ENCODE measurements around the gene GPR68.

Gene GPR68, protein sequence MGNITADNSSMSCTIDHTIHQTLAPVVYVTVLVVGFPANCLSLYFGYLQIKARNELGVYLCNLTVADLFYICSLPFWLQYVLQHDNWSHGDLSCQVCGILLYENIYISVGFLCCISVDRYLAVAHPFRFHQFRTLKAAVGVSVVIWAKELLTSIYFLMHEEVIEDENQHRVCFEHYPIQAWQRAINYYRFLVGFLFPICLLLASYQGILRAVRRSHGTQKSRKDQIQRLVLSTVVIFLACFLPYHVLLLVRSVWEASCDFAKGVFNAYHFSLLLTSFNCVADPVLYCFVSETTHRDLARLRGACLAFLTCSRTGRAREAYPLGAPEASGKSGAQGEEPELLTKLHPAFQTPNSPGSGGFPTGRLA

DNA sequence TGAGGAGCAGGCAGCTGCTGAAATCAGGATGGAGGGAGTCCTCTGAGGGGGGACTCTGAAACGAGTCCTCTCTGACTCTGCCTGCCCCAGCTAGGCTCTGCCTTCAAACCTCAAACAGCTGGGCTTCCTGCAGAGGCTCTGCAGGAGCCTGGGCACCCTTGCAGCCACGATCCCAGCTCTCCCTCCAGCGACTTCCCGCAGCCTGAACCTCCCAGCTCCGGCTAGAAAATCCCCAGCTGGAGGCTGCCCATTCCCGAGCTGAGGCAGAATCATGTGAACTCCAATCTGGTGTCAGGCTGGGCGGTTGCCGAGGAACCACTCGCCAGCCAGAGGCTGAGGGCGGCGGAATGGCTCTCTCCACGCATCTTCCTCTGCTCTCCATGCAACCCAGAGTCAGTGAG is at the start of gene GPR68:
GPR68 (minus strand) TSS at position 204 of the 401 bp plus-strand sequence. CDS start 9,654 bp downstream, outside the sequence.
- no peak for DNase-seq (ENCODE audit: low read depth)

GRCh38 chr14:91294153-91294552 is 49.6 kb upstream of the GPR68 start:
- DNase-seq (ENCODE audit: low read depth): no peak

GRCh38 chr14:91293281-91293680 is 48.8 kb upstream of the GPR68 start:
- no peak for DNase-seq (ENCODE audit: low read depth)

DNA sequence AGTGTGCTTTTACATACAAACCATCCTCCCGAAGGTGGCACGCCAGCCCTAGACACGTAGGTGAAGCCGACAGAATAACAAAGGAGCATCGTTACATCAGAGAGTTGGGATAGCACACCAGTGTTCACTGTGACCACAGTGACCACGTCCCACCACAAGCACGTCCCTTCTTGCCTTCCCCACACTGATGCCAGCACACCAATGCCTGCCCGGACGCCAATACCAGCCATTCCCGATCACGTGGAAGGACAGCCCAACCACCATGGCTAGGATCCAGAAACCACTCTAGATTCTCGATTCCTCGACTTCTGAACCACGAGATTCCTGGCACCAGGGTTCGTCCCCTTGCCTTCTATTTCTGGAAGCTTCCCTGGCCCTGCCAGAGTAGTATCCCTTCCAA is 48.0 kb upstream of the GPR68 start:
- no peak for DNase-seq (ENCODE audit: low read depth)

GRCh38 chr14:91291786-91292405 is 47.4 kb upstream of the GPR68 start:
- DNase-seq (ENCODE audit: low read depth): no peak

DNA sequence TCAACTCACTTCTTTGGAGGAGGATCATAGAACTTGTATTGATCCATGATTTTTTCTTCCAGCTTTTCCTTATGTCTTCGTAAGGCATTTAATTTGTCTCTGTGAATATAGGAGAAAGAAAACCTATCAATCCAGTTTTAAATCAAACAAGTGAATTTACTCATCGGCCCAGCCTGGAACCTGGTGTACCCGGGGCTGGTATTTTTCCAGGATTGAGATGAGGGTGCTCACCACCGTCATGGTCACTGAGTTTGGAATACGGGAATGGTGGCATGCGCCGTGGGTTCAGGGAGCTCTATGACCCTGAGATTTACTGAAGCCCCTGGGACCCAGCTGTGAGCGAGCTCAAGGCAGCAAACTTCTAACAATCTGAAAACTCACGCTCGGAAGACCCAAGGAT is 46.5 kb upstream of the GPR68 start:
- DNase-seq (ENCODE audit: low read depth): no peak

- DNase-seq (ENCODE audit: low read depth): no peak
Measured at GRCh38 chr14:91289464-91289863, 45.0 kb upstream of the GPR68 start.

- no peak for DNase-seq (ENCODE audit: low read depth)
Measured at GRCh38 chr14:91288876-91289275, 44.4 kb upstream of the GPR68 start.

DNA sequence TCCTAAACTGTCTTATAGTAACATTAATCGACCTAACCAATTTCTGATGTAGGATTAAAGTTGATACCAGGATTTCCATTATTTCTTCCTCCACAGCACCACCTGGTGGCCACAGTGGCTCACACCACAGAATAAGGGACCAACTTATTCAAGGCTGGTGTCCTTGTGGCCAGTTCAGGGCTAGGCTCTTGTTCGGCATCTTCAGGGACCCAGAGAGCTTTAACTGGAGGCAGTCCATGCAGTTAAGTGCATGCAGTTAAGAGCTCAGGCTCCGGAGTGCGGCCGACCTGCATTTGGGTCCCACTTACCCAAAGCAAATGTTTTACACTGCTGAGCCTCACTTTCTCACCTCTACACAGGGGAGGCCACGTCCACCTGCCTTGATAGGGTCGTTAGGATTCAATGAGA is 42.0 kb upstream of the GPR68 start:
- DNase-seq (ENCODE audit: low read depth): peak; percentile 74

GRCh38 chr14:91284791-91285548 is 40.5 kb upstream of the GPR68 start:
- DNase-seq (ENCODE audit: low read depth): no peak

DNA sequence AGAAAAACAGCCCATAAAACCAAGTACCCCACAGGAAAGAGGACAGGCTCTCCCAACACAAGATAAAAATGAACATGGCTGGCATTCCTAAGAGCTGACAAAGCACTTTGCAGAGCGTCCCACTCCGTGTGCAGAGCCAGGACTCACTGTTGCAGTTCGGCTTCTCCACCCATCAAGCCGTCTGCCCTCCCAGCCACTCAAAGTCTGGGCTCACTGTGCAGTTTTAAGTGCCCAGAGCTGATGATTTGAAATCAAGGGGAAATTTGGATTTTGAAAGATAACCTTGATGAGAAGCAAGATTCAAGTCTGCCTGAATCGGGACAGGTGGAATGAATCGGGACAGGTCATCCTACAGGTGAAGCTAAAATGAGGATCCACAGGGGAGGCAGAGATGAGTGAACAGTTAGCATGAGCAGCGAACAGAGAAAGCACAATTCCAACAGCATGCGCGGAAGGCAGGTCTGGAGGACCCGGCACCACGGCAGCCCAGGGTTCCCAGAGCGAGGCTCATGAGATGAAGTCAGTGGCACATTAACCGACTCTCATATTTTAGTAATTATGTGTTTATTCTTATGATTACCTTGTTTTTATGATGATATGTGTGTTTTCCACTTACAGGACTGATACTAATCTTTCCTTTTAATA is 39.8 kb upstream of the GPR68 start:
- DNase-seq (ENCODE audit: low read depth): no peak

GRCh38 chr14:91283666-91284065 is 39.2 kb upstream of the GPR68 start:
- DNase-seq (ENCODE audit: low read depth): no peak

DNA sequence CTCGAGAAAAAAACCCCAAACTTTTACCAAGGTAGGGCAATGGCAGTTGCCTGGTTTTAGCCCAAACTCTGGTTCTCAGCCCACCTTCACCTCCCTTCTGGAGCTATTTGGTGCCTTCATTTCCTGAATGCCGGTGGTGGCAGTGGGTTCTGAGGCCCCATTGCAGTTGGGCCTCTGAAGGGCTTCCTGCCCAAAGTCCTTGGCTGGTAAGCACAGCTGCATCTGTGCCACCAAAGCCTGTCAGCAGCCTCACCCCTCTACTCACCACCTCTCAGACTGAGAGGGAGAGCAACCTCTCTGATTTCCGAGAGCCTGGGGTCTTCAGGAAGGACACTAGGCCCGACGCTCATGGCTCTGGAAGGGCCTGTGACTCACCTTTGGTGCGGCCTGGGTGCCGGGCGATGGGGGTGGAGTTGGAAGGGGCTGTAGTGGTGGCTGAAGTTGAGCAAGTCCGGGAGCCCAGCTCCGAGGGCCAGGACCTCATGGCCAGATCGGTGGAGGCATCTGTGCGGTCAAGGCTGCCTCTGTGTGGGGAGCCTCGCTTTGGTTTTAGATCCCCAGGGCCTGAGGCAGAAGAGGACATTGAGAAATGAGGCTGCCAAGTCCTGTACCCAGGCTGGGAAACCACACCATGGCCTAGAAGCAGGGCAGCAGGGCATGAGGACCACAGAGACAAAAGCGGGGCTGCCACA is 38.6 kb upstream of the GPR68 start:
- no peak for DNase-seq (ENCODE audit: low read depth)

- DNase-seq (ENCODE audit: low read depth): no peak
Measured at GRCh38 chr14:91281346-91281745, 36.8 kb upstream of the GPR68 start.

DNA sequence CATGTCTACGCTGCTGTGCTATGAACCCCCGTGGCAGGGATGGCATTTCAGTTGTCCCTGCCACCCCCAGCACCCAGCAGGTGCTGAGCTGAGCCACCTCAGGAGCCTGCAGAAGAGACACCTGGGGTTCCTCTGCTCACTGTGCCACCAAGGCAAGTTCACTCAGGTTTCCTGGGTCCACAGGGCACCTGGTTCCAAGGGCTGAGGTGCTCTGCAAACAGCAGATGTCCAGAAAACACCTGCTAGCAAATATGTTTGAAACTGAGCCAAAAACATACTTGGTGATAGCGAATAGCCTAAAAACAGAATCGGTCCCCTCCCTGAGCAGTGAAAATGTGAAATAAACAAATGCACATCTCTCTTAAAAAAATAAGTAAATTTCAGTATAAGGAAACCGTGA is 35.6 kb upstream of the GPR68 start:
- no peak for DNase-seq (ENCODE audit: low read depth)

DNA sequence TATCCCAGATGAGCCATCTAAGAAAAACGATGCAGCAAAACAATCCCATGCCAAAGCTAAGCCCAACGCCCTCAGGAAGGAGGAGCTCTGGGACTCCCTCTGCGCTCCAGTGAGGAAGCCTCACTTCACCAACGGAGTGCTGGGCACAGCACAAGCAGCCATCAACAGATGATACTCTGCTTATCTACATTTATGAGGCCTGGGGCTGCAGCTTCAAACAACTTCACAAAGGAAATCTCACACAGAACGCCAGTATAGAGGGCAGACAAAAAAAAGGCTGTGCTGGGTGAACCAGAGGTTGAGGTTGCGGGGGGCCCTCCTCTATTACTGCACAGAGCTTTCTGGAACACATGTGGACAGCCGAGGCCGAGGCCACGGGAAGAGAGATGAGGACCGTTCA is 34.9 kb upstream of the GPR68 start:
- DNase-seq (ENCODE audit: low read depth): no peak

DNA sequence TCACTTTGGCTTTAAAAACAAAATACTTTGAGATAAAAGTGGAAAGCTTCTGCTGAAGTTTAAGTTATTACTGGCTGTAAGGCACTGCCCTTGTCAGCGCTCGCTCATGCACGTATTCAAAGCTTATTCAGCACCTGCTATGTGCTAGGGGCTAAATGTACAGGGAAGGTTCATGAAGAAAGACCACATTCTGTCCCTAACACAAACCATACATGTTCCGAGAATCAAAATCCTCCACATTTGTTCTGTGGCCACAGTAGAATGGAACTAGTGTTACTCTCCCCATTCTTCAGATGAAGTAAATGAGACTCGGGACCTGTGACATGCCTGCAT is 33.8 kb upstream of the GPR68 start:
- DNase-seq (ENCODE audit: low read depth): no peak

DNA sequence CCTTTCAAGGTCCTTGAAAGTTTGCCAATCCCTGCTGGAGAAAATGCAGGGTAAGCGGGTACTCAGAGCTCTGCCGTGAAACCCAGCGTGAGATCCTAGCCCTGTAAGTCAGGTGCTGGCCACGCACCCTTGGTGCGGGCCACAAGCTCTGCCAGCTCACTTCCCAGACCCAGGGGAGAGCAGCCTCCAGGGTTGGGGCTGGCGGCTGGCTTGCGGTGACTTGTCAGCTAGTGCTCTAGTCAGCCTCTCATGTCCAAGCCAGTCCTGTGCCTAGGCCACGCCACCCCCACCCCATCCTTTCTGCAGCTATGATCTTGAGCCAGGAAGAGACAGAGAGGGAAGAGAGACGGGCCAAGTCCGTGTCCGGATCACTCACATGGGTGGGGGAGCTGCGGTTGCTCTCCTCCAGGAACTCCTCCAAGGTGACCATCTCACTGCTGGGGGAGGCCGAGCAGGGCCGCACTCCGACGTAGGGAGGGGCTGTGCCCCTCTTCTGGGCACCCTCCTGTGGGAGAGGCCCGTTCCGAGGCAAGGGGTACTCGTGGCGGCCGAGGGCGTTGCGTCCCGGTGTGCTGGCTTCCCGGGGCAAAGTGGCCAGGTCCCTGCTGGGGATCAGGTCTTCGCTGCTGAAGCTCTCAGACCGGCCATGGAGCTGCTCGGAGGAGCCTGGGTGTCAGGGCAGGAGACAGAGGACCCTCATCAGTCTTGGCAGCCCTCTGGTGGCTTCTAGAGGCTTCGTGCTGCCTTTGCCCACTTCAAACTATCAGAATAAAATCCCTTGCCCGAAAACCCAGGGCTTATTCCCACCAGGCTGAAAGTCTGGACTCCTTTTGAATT is 33.3 kb upstream of the GPR68 start:
- no peak for DNase-seq (ENCODE audit: low read depth)

DNA sequence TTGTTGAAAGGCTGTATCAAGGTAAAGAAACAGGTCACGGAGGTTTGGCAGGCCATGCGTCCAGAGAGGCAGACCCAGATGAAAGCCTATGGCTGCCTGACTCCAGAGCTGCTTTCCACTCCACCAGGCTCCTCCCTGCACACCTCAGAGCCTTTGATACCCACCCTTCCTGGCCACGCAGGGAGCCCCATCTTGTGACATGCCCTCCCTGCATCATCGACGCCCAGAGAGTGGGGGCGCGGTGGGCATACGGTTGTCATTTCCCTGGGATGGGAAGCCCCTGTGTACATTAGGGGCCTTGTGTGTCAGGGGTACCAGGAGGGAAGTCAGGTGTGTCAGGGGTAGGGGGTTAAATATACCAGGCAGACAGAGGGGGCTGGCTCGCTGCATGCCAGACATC is 30.3 kb upstream of the GPR68 start:
- no peak for DNase-seq (ENCODE audit: low read depth)

DNA sequence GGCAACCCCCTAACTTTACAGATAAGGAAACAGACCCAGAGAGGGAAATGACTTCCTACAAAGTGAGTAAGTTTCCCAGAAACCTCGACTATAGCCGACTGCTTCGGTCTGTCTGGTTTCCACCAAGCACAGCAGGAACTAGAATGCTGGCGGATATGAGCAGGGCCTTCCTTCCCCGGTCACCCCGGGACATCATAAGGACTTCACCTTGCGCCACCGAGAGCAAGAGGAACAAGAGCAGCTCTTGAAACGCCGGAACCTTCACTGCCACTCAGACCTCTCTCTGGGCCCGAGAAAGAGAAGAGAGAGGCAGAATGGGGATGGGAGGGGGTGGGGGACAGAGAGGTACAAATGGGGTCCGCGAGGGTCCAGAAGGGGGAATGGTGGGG is 29.4 kb upstream of the GPR68 start:
- DNase-seq (ENCODE audit: low read depth): no peak

GRCh38 chr14:91273273-91273884 is 28.9 kb upstream of the GPR68 start:
- DNase-seq (ENCODE audit: low read depth): no peak
